Measurements from ENCODE around the gene SAMD4A.

SAMD4A gene

GRCh38 chr14:54777395-54777794 is 210.5 kb downstream of the SAMD4A start:
- H3K27ac ChIP-seq: no peak overlapping the region
- no peak for TF ChIP-seq CTCF (conservative IDR thresholded peaks at IDR 0.05)

GRCh38 chr14:54778618-54779345 is 211.9 kb downstream of the SAMD4A start:
- TF ChIP-seq ZFX (IDR thresholded peaks at IDR 0.05): no peak
- no peak for TF ChIP-seq CTCF (conservative IDR thresholded peaks at IDR 0.05)

GRCh38 chr14:54781080-54781479 is 214.2 kb downstream of the SAMD4A start:
- TF ChIP-seq ZFX (IDR thresholded peaks at IDR 0.05): no peak
- no peak for TF ChIP-seq CTCF (conservative IDR thresholded peaks at IDR 0.05)
- H3K27ac ChIP-seq: no peak overlapping the region

More at GRCh38 chr14:54778618-54779345, 211.9 kb downstream of the SAMD4A start:
- H3K27ac ChIP-seq: no peak overlapping the region

- TF ChIP-seq CTCF (conservative IDR thresholded peaks at IDR 0.05): no peak
- no peak for TF ChIP-seq ZFX (IDR thresholded peaks at IDR 0.05)
- H3K27ac ChIP-seq: no peak overlapping the region
These were observed 215.2 kb downstream of the SAMD4A start for GRCh38 chr14:54781961-54782750.

GRCh38 chr14:54782751-54783659 is 216.1 kb downstream of the SAMD4A start:
- TF ChIP-seq ZFX (IDR thresholded peaks at IDR 0.05): no peak
- no peak for TF ChIP-seq CTCF (conservative IDR thresholded peaks at IDR 0.05)
- H3K27ac ChIP-seq: no peak overlapping the region

GRCh38 chr14:54783660-54784015 is 216.7 kb downstream of the SAMD4A start:
- H3K27ac ChIP-seq: no peak overlapping the region
- TF ChIP-seq CTCF (conservative IDR thresholded peaks at IDR 0.05) (no peak), ZFX (IDR thresholded peaks at IDR 0.05) (no peak)

All from C4-2B (cell line).